HepG2 (cell line): ENCODE data around the gene MAD2L2. TPM values are rescaled to one million over a fixed set of nuclear protein-coding genes. Genes with fewer than 3 reads are reported as not detected.

ENCODE experiments used
- ATAC-seq: fragments of 200-7000 bp; cut with Tn5 transposase; 3 replicates; pipeline ENCODE4 v1.9.1; 2020; ENCODE audit warnings: mild to moderate bottlenecking, moderate library complexity
- BruUV-seq: library from RNA; stranded (reverse); fragments of 400-500 nt; replicated peaks from 2 replicates; lab custom pipeline; 2021; lab: Mats Ljungman, UMichigan
- CTCF ChIA-PET: fragments of 300-600 bp; formaldehyde crosslinking; extraction: SDS; loops from one replicate; lab custom pipeline; 2021; ENCODE audit warnings: low total read pairs, inconsistent platforms, low intra/inter-chr PET ratio; lab: Yijun Ruan, JAX
- POLR2A ChIA-PET: fragments of 350-600 bp; sonication (Branson Sonifier 250); formaldehyde crosslinking; loops from one replicate; lab custom pipeline; 2020; ENCODE audit warnings: antibody characterized with exemption, inconsistent platforms; lab: Yijun Ruan, JAX
- DNase-seq: peaks from one replicate; pipeline ENCODE4 v3.0.0-alpha.2; 2015; ENCODE audit warnings: low spot score
- FAIRE-seq: peaks from 3 replicates; lab custom pipeline; 2011; peaks lifted over from hg19 to GRCh38; lab: Jason Lieb, UNC
- H2AFZ ChIP-seq: one replicate; pipeline ENCODE4 v1.6.1; 2011; ENCODE audit warnings: low read length, inconsistent platforms
- H3K27ac ChIP-seq: fragments of 300-600 bp; 3 replicates; pipeline ENCODE4 v1.8.0; 2011; ENCODE audit warnings: mixed run types, mild to moderate bottlenecking, mixed read lengths, low read length, inconsistent platforms; ENCODE audit not compliant: insufficient read depth; ENCODE audit errors: extremely low read length
- H3K27me3 ChIP-seq, 2 experiments: fragments of 200-600 bp in 1 of 2; 2 replicates in 1 of 2; 3 replicates in 1 of 2; pipeline versions ENCODE4 v1.6.0 to v1.8.0; 2011; ENCODE audit warnings: low read length in 2 of 2, mild to moderate bottlenecking in 2 of 2, moderate library complexity in 2 of 2, inconsistent platforms in 1 of 2; ENCODE audit not compliant: insufficient read depth in 2 of 2, control insufficient read depth in 1 of 2
- H3K36me3 ChIP-seq, 2 experiments: fragments of 200-600 bp in 1 of 2; replicated peaks in 1 of 2; 2 replicates in 1 of 2; 3 replicates in 1 of 2; pipeline versions ENCODE4 v1.5.1 to v1.8.0; 2011; ENCODE audit warnings: low read length in 2 of 2, inconsistent platforms in 1 of 2; ENCODE audit not compliant: insufficient read depth in 2 of 2, control insufficient read depth in 1 of 2
- H3K4me1 ChIP-seq: 2 replicates; pipeline ENCODE4 v1.5.1; 2012; ENCODE audit warnings: low read length, inconsistent platforms; ENCODE audit not compliant: insufficient read depth
- H3K4me2 ChIP-seq: 2 replicates; pipeline ENCODE4 v1.6.0; 2011; ENCODE audit warnings: low read depth, low read length, inconsistent platforms
- H3K4me3 ChIP-seq, 3 experiments: fragments of 200-600 bp in 1 of 3; sonication (generic), shearing (Covaris generic) in 1 of 3; replicated peaks in 1 of 3; 2 replicates each; pipeline ENCODE4 v1.5.1; 2011 to 2016; ENCODE audit warnings: low read length in 3 of 3, inconsistent platforms in 2 of 3, low read depth in 2 of 3, mild to moderate bottlenecking in 2 of 3, control low read depth in 1 of 3, mixed read lengths in 1 of 3; ENCODE audit not compliant: insufficient read depth in 1 of 3
- H3K79me2 ChIP-seq: one replicate; pipeline ENCODE4 v1.6.1; 2011; ENCODE audit warnings: low read length, inconsistent platforms; ENCODE audit not compliant: insufficient read depth
- H3K9ac ChIP-seq: 2 replicates; pipeline ENCODE4 v1.6.0; 2011; ENCODE audit warnings: mild to moderate bottlenecking, low read depth, low read length, inconsistent platforms; ENCODE audit not compliant: insufficient read depth
- H3K9me3 ChIP-seq: 2 replicates; pipeline ENCODE4 v1.5.1; 2012; ENCODE audit warnings: mild to moderate bottlenecking, low read length
- H4K20me1 ChIP-seq: 2 replicates; pipeline ENCODE4 v1.6.0; 2011; ENCODE audit warnings: inconsistent platforms, mild to moderate bottlenecking, low read length, moderate library complexity; ENCODE audit not compliant: insufficient read depth
- CREB1 ChIP-seq, 2 experiments: fragments of 450-650 bp in 1 of 2; IDR thresholded peaks; 2 replicates each; pipeline ENCODE4 v1.6.1; 2016 to 2017; ENCODE audit warnings: control low read depth in 1 of 2, mild to moderate bottlenecking in 1 of 2, missing compliant biosample characterization in 1 of 2, missing genetic modification characterization in 1 of 2
- SMAD9 ChIP-seq: sonication (generic); formaldehyde crosslinking; IDR thresholded peaks from 2 replicates; pipeline ENCODE4 v1.5.1; 2020; ENCODE audit warnings: mild to moderate bottlenecking, missing genetic modification reagents
- ZBTB2 ChIP-seq: sonication (generic); formaldehyde crosslinking; IDR thresholded peaks from 2 replicates; pipeline ENCODE4 v1.8.0; 2022; ENCODE audit warnings: low read depth, missing genetic modification reagents
- ZFP36 ChIP-seq: fragments of 150-350 bp; IDR thresholded peaks from 2 replicates; pipeline ENCODE4 v1.6.1; 2018; ENCODE audit warnings: borderline replicate concordance, low read length, low read depth; ENCODE audit not compliant: partially characterized antibody
- ZNF367 ChIP-seq: sonication (generic); formaldehyde crosslinking; IDR thresholded peaks from 2 replicates; pipeline ENCODE4 v1.4.0; 2020; ENCODE audit warnings: missing genetic modification reagents, borderline replicate concordance
- ZNF768 ChIP-seq: sonication (generic); formaldehyde crosslinking; IDR thresholded peaks from 2 replicates; pipeline ENCODE4 v1.4.0; 2020; ENCODE audit warnings: missing genetic modification reagents
- ZSCAN30 ChIP-seq: sonication (generic); formaldehyde crosslinking; IDR thresholded peaks from 2 replicates; pipeline ENCODE4 v1.5.0; 2020; ENCODE audit warnings: mild to moderate bottlenecking, missing genetic modification reagents
- WGBS: methylation state at CpG from one replicate; pipeline ENCODE4 v1.1.6; 2017; ENCODE audit warnings: low lambda C conversion rate; 5-methylcytosine and 5-hydroxymethylcytosine counted together
- in situ Hi-C: cut with HindIII; loops from 2 replicates; pipeline ENCODE4 v1.10.0; 2017; ENCODE audit warnings: low pct_unique_long_range_greater_than_20kb; ENCODE audit not compliant: extremely low pct_ligation_motif_present
- intact Hi-C: fragments of 100-400 bp; cut with micrococcal nuclease; formaldehyde crosslinking; loops from one replicate; pipeline ENCODE4 v1.10.0; 2022; ENCODE audit not compliant: unreplicated experiment
- polyA plus RNA-seq, 8 experiments: library from polyadenylated mRNA; depleted of rRNA in 3 of 8; stranded (reverse) in 7 of 8; unstranded in 1 of 8; fragments of >200 nt; fragmentation: Illumina TruSeq in 4 of 8; extraction: Trizol in 4 of 8; gene quantifications; 2 replicates each; pipeline versions ENCODE4 v1.2.1 to v1.2.3, GENCODE V29; 2011 to 2016; ENCODE audit warnings: low read depth in 4 of 8, missing spikeins in 1 of 8, mixed read lengths in 1 of 8; ENCODE audit not compliant: insufficient read depth in 1 of 8
- total RNA-seq, 5 experiments: library from RNA; depleted of rRNA; stranded (reverse); fragments of >200 nt; fragmentation: Illumina TruSeq; extraction: Trizol; gene quantifications; 2 replicates each; pipeline ENCODE4 v1.2.3, GENCODE V29; 2016; ENCODE audit warnings: low read depth in 1 of 5

The MAD2L2 gene
- total and polyA plus RNA-seq, 2 of the 13 experiments (the other 11 are each of a cell fraction or from before 2014, with no cell fraction given): 51.8 to 53.8 TPM

DNA sequence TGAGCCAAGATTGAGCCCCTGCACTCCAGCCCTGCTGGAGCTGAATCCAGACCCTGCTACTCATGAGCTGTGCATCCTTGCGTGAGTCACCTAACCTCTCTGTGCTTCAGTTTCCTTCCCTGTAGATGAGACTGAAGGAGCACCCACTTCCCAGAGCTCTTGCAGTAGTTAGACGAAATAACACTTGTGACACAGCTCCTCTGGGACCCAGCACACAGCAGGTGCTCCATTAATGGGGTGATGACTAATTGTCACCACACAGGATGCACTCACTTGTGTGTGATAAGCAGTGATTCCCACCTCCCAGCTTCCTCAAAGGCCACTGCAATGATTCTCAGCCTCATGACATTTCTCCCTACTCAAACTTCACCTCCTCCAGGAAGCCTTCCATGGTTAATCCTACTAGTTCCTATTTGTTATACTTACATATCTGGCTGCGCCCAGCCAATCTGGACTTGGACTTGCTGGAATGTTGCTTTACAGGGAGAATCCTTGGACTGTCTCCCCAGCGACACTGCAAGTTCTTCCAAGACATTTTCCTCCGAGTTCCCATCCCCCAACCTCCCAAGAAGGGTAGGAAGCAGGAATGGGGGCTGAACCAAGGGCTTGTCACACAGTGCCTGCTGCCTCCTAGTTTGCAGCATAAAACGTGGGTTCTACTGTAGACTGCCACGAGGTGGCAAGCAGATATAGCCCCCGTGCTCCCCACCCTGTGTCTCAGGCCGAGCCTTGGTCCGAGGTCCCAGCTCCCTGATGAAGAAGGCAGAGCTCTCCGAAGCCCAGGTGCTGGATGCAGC, 27.8 kb upstream of the MAD2L2 start:
- H3K79me2 ChIP-seq: no peaks in the 10 kb centered on the region
- H3K27ac ChIP-seq: no peak overlapping the region
- peak; percentile 64 for TF ChIP-seq ZFP36
- no peak for TF ChIP-seq ZNF367 (CRISPR knock-in tag)
- no peak for TF ChIP-seq ZSCAN30 (CRISPR knock-in tag)
- TF ChIP-seq SMAD9 (CRISPR knock-in tag): no peak
- no peak for TF ChIP-seq CREB1 (IDR thresholded peaks at IDR 0.05)
- no peak for TF ChIP-seq CREB1 (CRISPR knock-in tag; IDR thresholded peaks at IDR 0.05)
- TF ChIP-seq ZNF768: peak; percentile 97
- no peak for TF ChIP-seq ZBTB2 (CRISPR knock-in tag)
- H4K20me1 ChIP-seq: no peaks in the 10 kb centered on the region
- H3K9me3 ChIP-seq: no peaks in the 10 kb centered on the region
- no peak overlapping the region for H3K4me3 ChIP-seq
- no peaks in the 10 kb centered on the region for H3K36me3 ChIP-seq
- in situ Hi-C loops: no loop called here
- H3K9ac ChIP-seq: no peak overlapping the region
- no peak overlapping the region for H2AFZ ChIP-seq
- POLR2A ChIA-PET: no interaction called here
- H3K4me1 ChIP-seq: peaks cover 13% of the 10 kb centered on the region
- DNase-seq (no peak), ATAC-seq (no peak), FAIRE-seq (no peak)
- H3K4me2 ChIP-seq: no peak overlapping the region
- 17% methylated on average over 10 of the region's 11 CpGs for WGBS
- peaks cover 14 to 52% of the 10 kb centered on the region in 2 experiments for H3K27me3 ChIP-seq
- intact Hi-C loops: no loop called here
- BruUV-seq: no TSS peak
- CTCF ChIA-PET: no interaction called here
